Right forelimb (tissue), 1 donor: ENCODE measurements around the gene RTKN2.

Source experiments
- DNase-seq: peaks from one replicate; pipeline ENCODE4 v3.0.0-alpha.2; 2018

RTKN2 gene

GRCh38 chr10:62214364-62214874 lies 54.2 kb downstream of the RTKN2 start:
- DNase-seq: no peak

DNA sequence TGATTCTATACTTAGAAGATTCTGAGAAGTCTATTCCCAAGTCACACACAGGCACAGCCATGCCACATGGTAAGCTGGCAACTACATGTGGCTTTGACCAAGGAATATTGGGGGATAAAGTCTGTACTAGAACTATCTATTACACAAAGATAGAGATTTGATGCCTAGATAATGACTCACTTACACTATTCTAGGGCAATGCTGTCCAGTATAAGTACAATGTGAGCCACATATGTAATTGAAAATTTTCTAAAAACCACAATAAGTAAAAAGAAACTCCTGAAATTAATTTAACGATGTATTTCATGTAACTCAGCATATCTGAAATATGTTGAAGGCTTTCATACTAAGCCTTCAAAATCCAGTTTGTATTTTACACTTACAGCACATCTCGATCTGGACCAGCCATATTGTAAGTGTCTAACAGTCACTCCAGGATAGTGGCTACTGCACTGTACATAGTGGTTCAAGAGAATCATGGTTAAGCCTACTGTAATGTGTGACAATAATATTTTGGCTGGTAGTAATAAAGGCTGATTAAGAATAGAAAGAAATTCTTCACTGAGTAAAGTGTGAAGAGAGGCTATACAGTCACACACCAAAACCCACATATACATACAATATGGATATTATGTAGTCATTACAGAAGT lies 62.8 kb downstream of the RTKN2 start:
- DNase-seq: no peak

GRCh38 chr10:62199584-62199983 lies 69.1 kb downstream of the RTKN2 start:
- no peak for DNase-seq

- no peak for DNase-seq
These were observed 72.1 kb downstream of the RTKN2 start for GRCh38 chr10:62196528-62196927.

DNA sequence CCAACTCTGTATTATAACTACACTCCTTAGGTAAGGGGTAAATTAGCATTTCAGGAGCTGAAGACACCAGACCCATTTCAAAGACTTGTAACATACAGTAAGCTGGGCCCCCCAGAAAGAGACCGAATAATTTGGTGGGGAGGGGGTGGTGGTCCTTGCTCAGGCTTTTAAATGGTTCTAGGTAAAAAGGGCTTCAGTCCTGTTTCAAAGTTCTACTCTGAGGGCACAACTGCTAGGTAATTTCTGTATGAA lies 73.0 kb downstream of the RTKN2 start:
- DNase-seq: no peak

DNA sequence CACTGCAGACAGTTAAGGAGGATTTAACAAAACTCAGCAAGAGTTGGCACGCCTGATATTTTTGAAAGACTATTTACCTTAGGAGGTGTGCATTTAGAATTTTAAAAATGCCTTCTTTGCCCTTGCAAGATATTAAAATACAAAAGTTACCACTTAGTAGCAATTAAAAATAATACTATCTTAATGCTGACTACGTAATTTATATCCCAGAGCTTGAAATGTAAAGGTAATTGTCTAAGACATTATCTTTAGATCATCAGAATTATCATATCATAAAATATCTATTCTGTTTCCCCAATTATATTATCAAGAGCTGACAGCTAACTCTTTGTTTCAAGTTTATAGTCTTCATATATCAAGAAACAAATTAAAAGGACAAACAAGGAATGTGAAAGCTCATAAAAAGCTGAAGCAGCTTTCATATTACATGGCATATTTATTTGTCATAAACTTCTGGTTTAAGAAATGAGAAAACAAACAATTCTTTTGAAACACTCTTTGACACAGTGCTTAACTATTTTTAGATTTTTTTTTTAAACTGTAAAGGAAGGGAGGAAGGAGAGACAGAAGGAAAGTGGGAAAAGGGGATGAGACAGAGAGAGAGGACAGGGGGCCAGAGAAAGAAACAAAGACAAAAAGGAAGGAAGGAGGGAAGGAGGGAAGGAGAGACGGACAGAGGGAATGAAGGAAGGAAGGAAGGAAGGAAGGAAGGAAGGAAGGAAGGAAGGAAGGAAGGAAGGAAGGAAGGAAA lies 73.5 kb downstream of the RTKN2 start:
- no peak for DNase-seq

- DNase-seq: no peak
These were observed 75.2 kb downstream of the RTKN2 start for GRCh38 chr10:62193479-62193878.

DNA sequence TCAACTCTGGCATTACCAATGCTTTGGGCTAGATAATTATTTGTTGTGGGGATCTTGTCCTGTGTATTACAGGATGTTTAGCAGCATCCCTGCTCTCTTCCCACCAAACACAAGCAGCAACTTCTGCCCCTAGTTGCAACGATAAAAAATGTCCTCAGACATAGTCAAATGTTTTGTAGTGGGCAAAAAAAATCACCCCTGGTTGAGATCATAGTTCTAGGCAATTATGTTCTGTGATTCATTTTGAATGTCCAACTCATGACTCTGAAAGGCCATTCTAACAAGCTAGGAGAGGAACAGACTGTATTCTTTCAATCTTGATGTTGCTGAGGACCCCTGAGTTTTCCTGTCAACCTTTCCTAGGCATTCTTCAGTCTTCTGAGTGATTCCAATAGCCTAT lies 79.5 kb downstream of the RTKN2 start:
- DNase-seq: no peak

DNA sequence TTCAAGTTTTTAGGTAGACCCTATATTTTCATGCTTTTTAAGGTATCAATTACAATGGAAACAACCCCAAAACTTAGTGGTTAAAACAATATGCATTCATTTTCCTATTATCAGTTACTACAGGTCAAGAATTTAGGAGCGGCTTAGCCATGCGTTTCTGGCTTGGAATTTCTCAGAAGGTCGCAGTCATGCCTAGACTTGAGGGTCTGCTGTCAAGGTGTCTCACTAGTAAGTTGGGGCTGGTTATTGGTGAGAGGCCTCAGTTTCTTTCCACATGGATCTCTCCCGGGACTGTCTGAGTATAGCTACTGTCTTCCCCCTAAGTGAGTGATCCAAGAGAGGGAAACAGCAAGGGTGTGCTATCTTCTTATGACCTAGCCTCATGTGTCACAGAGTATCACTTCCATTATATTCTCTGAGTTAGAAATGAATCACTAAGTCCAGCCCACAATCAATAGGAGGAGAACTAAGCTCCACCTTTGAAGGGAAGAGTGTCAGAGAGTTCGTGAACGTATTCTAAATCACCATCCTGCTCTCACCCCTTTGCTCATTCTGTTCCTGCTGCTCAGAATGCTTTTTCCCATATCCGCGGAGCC lies 80.5 kb downstream of the RTKN2 start:
- DNase-seq: no peak

- DNase-seq: no peak
These were observed 81.5 kb downstream of the RTKN2 start for GRCh38 chr10:62186999-62187675.

GRCh38 chr10:62185919-62186692 lies 82.5 kb downstream of the RTKN2 start:
- no peak for DNase-seq

DNA sequence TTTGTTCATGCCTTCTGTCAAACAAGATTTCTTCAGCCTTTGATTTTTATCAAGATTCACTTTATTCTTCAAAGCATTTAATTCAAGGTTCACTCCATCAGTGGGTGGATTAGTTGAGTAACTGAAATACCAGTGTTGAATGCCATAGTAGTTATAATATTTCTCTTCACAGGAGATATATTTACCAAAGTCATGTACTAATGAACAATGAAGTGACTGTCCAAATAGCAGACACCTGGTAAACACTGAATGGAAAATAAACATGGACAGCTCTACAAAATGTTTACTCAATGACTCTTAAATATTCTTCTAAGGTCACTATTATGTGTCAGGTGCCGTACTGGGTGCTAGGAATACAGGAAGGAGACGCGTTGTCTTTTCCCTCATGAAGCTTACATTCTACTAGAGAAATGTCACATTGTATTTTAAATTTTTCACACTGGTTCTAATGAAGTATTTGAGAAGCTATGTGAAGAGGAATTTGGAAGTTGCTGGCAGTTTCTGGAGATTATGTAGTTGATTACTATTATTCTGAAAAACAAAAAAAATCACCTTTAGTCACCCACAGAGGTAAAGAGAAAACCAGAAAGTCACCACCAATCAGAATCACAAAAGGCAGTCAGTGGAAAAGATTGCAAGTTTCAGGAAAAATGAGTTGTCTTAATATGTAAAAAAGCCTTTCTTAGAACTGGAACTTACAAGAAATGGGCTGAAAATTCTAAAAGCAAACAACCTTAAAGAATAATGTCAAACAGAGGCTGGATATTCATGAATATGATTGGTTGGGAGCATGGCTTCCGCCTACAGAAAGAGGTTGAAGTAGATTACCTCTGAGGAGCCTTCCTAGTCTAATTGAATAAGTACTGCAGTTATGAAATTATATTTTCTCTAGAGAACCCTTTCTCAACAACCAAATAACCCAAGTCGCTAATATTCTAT lies 84.5 kb downstream of the RTKN2 start:
- DNase-seq: no peak

- no peak for DNase-seq
These were observed 85.2 kb downstream of the RTKN2 start for GRCh38 chr10:62183442-62183841.

DNA sequence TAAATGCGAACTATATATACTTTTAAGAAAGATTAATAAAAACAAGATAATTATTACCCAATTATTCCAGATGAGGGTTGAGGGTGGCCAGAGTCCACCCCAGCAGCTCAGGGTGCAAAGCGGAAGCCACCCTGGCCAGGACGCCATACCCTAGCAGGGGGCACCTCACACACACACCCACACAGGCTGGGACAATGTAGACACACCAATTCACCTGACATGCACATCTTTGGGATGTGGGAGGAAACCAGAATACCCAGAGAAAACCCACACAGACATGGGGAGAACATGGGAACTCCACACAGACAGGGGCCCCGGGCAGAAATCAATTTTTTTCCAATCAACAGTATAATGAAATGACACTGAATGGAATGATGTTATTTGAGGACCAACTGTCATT lies 86.0 kb downstream of the RTKN2 start:
- no peak for DNase-seq

- DNase-seq: no peak
These were observed 86.5 kb downstream of the RTKN2 start for GRCh38 chr10:62182171-62182570.

DNA sequence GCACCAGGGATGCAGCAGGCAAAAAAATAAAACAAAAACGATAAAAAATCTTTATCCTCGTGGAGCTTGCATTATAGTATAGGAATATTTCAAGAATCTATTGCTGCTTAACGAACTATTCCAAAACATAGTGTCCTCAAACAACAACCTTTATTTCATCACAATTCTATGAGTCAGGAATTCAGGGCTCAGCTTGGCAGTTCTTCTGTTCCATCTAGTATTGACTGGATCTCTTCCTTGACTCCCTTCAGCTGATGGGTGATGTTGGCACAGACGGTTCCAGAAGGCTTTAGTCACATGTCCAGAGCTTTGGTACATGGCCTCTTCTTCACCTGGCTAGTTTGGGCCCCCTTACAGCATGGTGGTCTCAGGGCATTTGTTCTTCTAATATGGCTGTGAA lies 88.0 kb downstream of the RTKN2 start:
- DNase-seq: no peak

GRCh38 chr10:62178568-62178967 lies 90.1 kb downstream of the RTKN2 start:
- no peak for DNase-seq

- DNase-seq: no peak
These were observed 91.5 kb downstream of the RTKN2 start for GRCh38 chr10:62177111-62177510.

DNA sequence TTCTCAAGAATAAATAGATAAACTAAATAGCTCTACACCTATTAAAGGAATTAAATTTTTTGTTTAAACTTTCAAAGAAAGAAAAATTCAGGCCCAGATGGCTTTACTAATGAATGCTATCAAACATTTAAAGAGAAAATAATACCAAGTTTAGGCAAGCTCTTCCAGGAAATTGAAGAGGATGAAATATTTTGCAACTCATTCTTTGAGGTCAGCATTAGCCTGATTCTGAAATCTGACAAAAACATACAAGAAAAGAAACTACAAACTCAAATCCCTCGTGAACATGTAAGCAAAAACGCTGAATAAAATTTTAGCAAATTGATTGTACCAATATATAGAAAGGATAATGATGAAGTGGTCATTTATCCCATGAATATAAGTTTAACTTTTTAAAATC lies 93.4 kb downstream of the RTKN2 start:
- no peak for DNase-seq

DNA sequence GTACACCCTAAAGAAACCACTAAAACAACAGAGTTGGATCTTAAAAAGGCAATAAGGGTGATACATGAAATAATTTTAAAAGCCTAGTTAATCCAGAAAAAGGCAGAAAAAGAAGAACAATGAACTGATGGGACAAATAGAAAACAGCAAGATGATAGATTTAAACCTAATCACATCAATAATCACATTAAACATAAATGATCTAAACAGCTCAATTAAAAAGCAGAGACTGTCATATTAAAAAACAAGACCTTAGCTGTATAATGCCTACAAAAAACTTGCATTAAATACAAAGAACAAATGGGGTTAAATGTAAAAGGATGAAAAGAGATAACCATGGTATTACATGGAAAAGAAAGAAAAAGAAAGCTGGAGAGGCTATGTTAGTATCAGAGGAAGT lies 96.2 kb downstream of the RTKN2 start:
- no peak for DNase-seq

GRCh38 chr10:62171791-62172190 lies 96.9 kb downstream of the RTKN2 start:
- no peak for DNase-seq

GRCh38 chr10:62170732-62171131 lies 97.9 kb downstream of the RTKN2 start:
- DNase-seq: no peak
